ENCODE measurements around the gene ASTN2.

DNA sequence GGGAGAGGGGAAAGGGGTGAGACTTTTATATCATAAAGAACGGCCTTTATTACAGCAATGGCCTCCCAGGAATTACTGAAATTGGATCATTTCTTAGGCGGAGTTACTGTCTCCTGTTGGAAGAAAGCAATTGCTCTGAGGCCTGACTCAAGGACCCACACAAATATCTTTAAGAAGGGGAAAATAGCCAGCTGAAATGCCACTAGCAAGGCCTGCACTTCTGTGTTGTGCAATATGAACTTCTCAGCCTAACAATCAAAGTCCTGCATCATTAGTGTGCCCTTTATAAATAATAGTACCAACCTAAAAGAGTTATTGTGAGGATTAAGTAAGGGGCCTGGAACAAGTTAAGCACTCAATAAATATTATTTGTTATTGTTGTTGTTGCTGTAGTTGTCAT is 757.9 kb downstream of the ASTN2 start:
- no peak for TF ChIP-seq EZH2 (IDR thresholded peaks at IDR 0.05; ENCODE audit: borderline replicate concordance, low read length)
- TF ChIP-seq, protein P1, sequence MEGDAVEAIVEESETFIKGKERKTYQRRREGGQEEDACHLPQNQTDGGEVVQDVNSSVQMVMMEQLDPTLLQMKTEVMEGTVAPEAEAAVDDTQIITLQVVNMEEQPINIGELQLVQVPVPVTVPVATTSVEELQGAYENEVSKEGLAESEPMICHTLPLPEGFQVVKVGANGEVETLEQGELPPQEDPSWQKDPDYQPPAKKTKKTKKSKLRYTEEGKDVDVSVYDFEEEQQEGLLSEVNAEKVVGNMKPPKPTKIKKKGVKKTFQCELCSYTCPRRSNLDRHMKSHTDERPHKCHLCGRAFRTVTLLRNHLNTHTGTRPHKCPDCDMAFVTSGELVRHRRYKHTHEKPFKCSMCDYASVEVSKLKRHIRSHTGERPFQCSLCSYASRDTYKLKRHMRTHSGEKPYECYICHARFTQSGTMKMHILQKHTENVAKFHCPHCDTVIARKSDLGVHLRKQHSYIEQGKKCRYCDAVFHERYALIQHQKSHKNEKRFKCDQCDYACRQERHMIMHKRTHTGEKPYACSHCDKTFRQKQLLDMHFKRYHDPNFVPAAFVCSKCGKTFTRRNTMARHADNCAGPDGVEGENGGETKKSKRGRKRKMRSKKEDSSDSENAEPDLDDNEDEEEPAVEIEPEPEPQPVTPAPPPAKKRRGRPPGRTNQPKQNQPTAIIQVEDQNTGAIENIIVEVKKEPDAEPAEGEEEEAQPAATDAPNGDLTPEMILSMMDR (IDR thresholded peaks at IDR 0.05; ENCODE audit: low read length) = no peak

All from OCI-LY1 (cell line).